ENCODE results near the gene NFAM1.

- TF ChIP-seq, protein P1, sequence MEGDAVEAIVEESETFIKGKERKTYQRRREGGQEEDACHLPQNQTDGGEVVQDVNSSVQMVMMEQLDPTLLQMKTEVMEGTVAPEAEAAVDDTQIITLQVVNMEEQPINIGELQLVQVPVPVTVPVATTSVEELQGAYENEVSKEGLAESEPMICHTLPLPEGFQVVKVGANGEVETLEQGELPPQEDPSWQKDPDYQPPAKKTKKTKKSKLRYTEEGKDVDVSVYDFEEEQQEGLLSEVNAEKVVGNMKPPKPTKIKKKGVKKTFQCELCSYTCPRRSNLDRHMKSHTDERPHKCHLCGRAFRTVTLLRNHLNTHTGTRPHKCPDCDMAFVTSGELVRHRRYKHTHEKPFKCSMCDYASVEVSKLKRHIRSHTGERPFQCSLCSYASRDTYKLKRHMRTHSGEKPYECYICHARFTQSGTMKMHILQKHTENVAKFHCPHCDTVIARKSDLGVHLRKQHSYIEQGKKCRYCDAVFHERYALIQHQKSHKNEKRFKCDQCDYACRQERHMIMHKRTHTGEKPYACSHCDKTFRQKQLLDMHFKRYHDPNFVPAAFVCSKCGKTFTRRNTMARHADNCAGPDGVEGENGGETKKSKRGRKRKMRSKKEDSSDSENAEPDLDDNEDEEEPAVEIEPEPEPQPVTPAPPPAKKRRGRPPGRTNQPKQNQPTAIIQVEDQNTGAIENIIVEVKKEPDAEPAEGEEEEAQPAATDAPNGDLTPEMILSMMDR (IDR thresholded peaks at IDR 0.05) = no peak
- no peak for TF ChIP-seq POLR2A (IDR thresholded peaks at IDR 0.05)
Observed at GRCh38 chr22:42344361-42344905, 87.8 kb downstream of the NFAM1 start.

All from uterus (tissue), 2 donors.